Measurements from ENCODE around the gene PIP4K2A.

DNA sequence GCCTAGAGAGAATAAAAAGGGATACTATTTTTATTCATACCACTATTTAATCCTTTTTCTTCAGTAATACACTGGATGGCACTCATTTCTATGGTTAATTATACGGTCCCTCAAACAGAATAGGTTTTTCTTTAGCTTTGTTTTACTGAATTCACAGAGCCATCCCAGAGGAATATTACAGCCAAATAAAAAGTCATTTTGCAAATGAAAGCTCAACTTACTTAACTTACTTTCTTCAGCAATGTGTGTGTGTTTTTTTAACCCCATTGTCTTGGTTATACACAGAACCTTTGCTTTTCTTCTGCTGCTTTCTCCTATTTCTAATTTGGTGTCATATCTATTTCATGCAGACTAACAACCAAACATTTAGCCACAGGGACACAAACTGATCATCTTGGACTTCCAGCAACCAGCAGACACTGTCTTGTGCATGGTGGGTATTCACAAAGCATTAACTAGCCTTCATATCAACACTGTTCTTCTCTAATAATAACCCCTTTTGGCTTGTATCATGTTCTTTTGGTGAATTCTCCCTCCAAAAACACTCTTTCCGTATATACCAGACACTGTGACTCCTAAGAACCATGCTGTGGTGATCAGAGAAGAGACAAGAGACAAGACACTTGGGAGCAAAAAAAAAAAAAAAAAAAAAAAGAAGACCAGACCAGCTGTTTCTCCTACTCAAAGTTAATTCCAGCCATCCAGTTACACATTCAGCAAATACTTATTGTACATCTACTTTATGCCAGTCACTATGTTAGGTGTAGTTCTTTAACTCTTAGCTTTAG, 40.4 kb downstream of the PIP4K2A start:
- TF ChIP-seq, protein P1, sequence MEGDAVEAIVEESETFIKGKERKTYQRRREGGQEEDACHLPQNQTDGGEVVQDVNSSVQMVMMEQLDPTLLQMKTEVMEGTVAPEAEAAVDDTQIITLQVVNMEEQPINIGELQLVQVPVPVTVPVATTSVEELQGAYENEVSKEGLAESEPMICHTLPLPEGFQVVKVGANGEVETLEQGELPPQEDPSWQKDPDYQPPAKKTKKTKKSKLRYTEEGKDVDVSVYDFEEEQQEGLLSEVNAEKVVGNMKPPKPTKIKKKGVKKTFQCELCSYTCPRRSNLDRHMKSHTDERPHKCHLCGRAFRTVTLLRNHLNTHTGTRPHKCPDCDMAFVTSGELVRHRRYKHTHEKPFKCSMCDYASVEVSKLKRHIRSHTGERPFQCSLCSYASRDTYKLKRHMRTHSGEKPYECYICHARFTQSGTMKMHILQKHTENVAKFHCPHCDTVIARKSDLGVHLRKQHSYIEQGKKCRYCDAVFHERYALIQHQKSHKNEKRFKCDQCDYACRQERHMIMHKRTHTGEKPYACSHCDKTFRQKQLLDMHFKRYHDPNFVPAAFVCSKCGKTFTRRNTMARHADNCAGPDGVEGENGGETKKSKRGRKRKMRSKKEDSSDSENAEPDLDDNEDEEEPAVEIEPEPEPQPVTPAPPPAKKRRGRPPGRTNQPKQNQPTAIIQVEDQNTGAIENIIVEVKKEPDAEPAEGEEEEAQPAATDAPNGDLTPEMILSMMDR (IDR thresholded peaks at IDR 0.05 in 8 of 11, conservative IDR thresholded peaks at IDR 0.05 in 3 of 11): no peak
- TF ChIP-seq POLR2AphosphoS5 (IDR thresholded peaks at IDR 0.05): no peak
- no peak for TF ChIP-seq POLR2A (IDR thresholded peaks at IDR 0.05)

All from spleen (tissue), 7 donors.